Transverse colon (tissue), 4 donors: ENCODE measurements around the gene VPS13D. TPM values are rescaled to one million over a fixed set of nuclear protein-coding genes. Genes with fewer than 3 reads are reported as not detected.

Experiments used
- DNase-seq: peaks from one replicate; pipeline ENCODE4 v3.0.0-alpha.2; 2019
- H3K27ac ChIP-seq, 4 donors: fragments of 200-600 bp; sonication (generic); 2 replicates each; pipeline ENCODE4 v1.5.1; 2016 to 2018; ENCODE audit warnings: inconsistent platforms in 4 of 4
- H3K27me3 ChIP-seq: fragments of 200-600 bp; sonication (generic); 2 replicates; pipeline ENCODE4 v1.5.1; 2017; ENCODE audit warnings: inconsistent platforms
- H3K36me3 ChIP-seq, 4 donors: fragments of 200-600 bp; sonication (generic); 2 replicates each; pipeline ENCODE4 v1.5.1; 2017 to 2019; ENCODE audit warnings: inconsistent platforms in 4 of 4
- H3K4me1 ChIP-seq, 4 donors: fragments of 200-600 bp; sonication (generic); 2 replicates each; pipeline ENCODE4 v1.5.1; 2017 to 2020; ENCODE audit warnings: inconsistent platforms in 4 of 4
- H3K4me3 ChIP-seq, 4 donors: fragments of 200-600 bp; sonication (generic); 1 replicate in 1 of 4; 2 replicates in 3 of 4; pipeline versions ENCODE4 v1.5.1 to v1.6.1; 2017 to 2019; ENCODE audit warnings: inconsistent platforms in 4 of 4
- H3K9me3 ChIP-seq, 2 donors: fragments of 200-600 bp; sonication (generic); 2 replicates each; pipeline ENCODE4 v1.5.1; 2017 to 2019; ENCODE audit warnings: inconsistent platforms in 2 of 2
- CTCF ChIP-seq, 5 experiments: fragments of 200-600 bp in 3 of 5; fragments of 450-650 bp in 2 of 5; sonication (generic) in 3 of 5; IDR thresholded peaks; 1 replicate in 2 of 5; 2 replicates in 3 of 5; pipeline ENCODE4 v1.5.1; 2016 to 2017; ENCODE audit warnings: antibody characterized with exemption in 5 of 5, inconsistent platforms in 3 of 5, mild to moderate bottlenecking in 2 of 5, moderate library complexity in 1 of 5
- EP300 ChIP-seq: sonication (generic); formaldehyde crosslinking; IDR thresholded peaks from one replicate; pipeline ENCODE4 v1.6.1; 2017; ENCODE audit warnings: antibody characterized with exemption, low read depth
- POLR2A ChIP-seq: fragments of 450-650 bp; IDR thresholded peaks from one replicate; pipeline ENCODE4 v1.6.1; 2016; ENCODE audit warnings: antibody characterized with exemption, mild to moderate bottlenecking, moderate library complexity
- POLR2AphosphoS5 ChIP-seq, 3 donors: sonication (generic); formaldehyde crosslinking; IDR thresholded peaks; one replicate each; pipeline ENCODE4 v1.6.1; 2016; ENCODE audit warnings: antibody characterized with exemption in 3 of 3
- WGBS, 2 donors: methylation state at CpG; one replicate each; pipeline ENCODE4 v1.1.5; 2018; ENCODE audit warnings: low coverage in 1 of 2; 5-methylcytosine and 5-hydroxymethylcytosine counted together
- in situ Hi-C, 4 donors: fragments of 200-750 bp; cut with MboI; loops; one replicate each; pipeline versions ENCODE4 v1.15.0 to v1.15.1; 2017; ENCODE audit warnings: low sequenced_read_pairs in 3 of 4, low pct_ligation_motif_present in 1 of 4, low pct_unique_long_range_greater_than_20kb in 1 of 4
- intact Hi-C: fragments of 100-400 bp; cut with DNase I; formaldehyde crosslinking; loops from one replicate; pipeline ENCODE4 v1.15.1; 2023; ENCODE audit warnings: low total_unique reads
- total RNA-seq, 4 donors: library from RNA; depleted of rRNA; stranded (reverse); fragments of >200 nt; gene quantifications; one replicate each; pipeline ENCODE4 v1.1.0, GENCODE V29; 2016

The VPS13D gene
- total RNA-seq, 4 donors from 2014 or later, result 101 to 136 (median 116) TPM

DNA sequence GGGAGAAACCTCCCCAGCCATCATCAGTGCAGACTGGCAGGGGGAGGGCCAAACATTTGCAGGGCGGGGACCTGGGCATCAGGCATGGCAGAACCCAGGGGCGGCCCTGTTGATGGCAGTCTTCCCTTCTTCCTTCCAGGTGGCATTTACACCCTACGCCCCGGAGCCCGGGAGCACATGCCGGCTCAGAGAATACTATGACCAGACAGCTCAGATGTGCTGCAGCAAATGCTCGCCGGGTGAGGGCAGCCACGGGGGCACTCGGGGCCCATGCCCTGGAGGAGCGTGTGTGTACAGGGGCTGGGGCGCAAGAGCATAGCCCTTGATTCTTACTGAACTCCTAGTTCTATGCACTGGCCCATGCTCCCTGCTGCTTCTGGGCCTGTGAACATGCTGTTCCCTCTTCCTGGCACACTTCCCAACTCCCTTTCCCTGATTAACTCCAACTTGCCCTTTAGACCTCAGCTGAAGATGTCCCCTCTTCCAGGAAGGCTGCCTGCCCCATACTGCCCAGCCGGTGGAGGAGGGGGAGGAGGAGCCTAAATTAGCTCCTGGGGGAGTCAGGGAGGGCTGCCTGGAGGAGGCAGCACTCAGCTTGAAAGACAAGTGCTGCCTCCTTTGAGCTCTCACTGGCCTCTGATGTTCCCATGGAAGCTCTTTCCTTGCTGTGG lies 41.0 kb upstream of the VPS13D start:
- H3K4me1 ChIP-seq, result peaks cover 13 to 41% (median 35%) of the 10 kb centered on the region in 4 donors
- H3K27me3 ChIP-seq, result no peaks in the 10 kb centered on the region
- no peak overlapping the region for H3K4me3 ChIP-seq
- no peaks in the 10 kb centered on the region for H3K36me3 ChIP-seq
- 80% methylated on average over 13 of the region's 13 CpGs; no CpG with 5 or more reads in 1 of the 2 donors for WGBS, 2 donors
- DNase-seq, result no peak
- TF ChIP-seq POLR2AphosphoS5 (IDR thresholded peaks at IDR 0.05), result no peak
- no peak for TF ChIP-seq EP300
- no peak for TF ChIP-seq POLR2A
- TF ChIP-seq CTCF (IDR thresholded peaks at IDR 0.05), result no peak
- H3K27ac ChIP-seq, result no peak overlapping the region
- in situ Hi-C loops (no loop called here), intact Hi-C loops (no loop called here)
- no peaks in the 10 kb centered on the region for H3K9me3 ChIP-seq

GRCh38 chr1:12189328-12189682 lies 40.5 kb upstream of the VPS13D start:
- TF ChIP-seq EP300, result no peak
- Histone ChIP-seq H3K4me1 (peaks cover 13 to 36% (median 33%) of the 10 kb centered on the region in 4 donors), H3K27ac (no peak overlapping the region), H3K9me3 (no peaks in the 10 kb centered on the region), H3K27me3 (no peaks in the 10 kb centered on the region), H3K4me3 (no peak overlapping the region), H3K36me3 (no peaks in the 10 kb centered on the region)
- WGBS, 2 donors, result 58 to 74% methylated on average over 2 to 5 of the region's 5 CpGs
- DNase-seq, result no peak
- in situ Hi-C loops, result no loop called here
- intact Hi-C loops, result no loop called here

DNA sequence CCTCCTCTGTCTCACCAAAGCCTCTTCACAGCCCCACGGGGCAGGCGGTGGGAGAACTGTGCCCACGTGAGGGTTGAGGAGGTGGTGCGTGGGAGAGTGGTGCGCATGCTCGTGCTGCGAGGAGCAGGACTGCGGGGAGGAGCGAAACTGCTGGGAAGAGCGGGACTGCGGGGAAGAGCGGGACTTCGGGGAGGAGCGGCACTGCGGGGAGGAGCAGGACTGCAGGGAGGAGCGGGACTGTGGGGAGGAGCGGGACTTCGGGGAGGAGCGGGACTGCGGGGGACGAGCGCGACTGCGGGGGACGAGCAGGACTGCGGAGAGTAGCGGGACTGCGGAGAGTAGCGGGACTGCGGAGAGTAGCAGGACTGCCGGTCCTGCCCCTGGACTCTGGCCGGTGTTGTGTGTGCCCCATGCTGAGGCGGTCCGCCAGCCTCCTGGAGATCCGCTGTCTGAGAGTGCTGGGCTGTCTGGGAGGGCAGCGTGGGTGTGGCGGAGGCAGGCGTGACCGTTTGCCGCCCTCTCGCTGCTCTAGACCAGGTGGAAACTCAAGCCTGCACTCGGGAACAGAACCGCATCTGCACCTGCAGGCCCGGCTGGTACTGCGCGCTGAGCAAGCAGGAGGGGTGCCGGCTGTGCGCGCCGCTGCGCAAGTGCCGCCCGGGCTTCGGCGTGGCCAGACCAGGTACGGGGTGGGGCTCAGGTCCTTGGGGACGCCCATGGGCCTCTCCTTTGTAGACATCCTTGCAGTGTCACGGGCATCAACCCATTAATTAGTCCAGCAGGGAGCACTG lies 38.4 kb upstream of the VPS13D start:
- Histone ChIP-seq H3K27ac (no peak overlapping the region), H3K4me3 (no peak overlapping the region), H3K36me3 (no peaks in the 10 kb centered on the region), H3K9me3 (no peaks in the 10 kb centered on the region), H3K4me1 (peaks cover 0 to 14% (median 12%) of the 10 kb centered on the region in 4 donors), H3K27me3 (no peaks in the 10 kb centered on the region)
- WGBS, 2 donors, result 92 to 93% methylated on average over 26 to 58 of the region's 58 CpGs
- intact Hi-C loops, result no loop called here
- TF ChIP-seq EP300 (no peak), POLR2A (no peak), POLR2AphosphoS5 (IDR thresholded peaks at IDR 0.05) (no peak), CTCF (IDR thresholded peaks at IDR 0.05) (no peak)
- in situ Hi-C loops, result no loop called here
- no peak for DNase-seq

DNA sequence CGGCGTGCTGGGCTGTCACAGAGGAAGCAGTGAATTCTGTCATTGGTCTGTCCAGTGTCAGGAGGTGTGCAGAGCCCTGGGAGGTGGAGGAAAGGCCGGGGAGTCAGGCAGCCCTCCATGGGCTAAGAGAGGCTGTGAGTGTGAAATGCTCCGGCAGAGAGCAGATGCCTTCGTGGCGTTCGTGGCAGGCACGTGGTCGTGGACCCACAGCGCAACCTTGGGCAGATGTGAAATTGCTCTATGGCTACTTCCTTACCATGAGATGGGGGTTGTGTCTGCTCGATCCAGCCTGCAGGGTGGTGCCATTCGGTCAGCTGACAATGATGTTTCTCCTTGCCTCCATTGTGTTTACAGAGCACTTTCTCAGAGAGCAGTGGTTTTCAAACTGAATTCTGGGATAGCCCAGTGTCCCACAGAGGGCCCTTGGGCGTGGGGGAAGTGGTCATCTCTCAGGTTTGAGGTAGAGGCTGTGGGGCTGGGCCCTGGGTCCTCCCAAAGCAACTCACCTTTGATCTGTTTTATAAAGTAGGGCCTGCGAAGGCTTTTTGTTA lies 35.1 kb upstream of the VPS13D start:
- no peak overlapping the region for H3K27ac ChIP-seq
- in situ Hi-C loops, result no loop called here
- H3K4me1 ChIP-seq, result no peaks in the 10 kb centered on the region
- TF ChIP-seq POLR2AphosphoS5 (IDR thresholded peaks at IDR 0.05), result no peak
- DNase-seq, result no peak
- no peak overlapping the region for H3K4me3 ChIP-seq
- no peaks in the 10 kb centered on the region for H3K9me3 ChIP-seq
- no peaks in the 10 kb centered on the region for H3K27me3 ChIP-seq
- no peaks in the 10 kb centered on the region for H3K36me3 ChIP-seq
- intact Hi-C loops, result no loop called here
- WGBS, 2 donors, result 74% methylated on average over 14 of the region's 14 CpGs; no CpG with 5 or more reads in 1 of the 2 donors

- Histone ChIP-seq H3K27ac (no peak overlapping the region), H3K9me3 (no peaks in the 10 kb centered on the region), H3K4me1 (no peaks in the 10 kb centered on the region), H3K4me3 (no peak overlapping the region), H3K36me3 (no peaks in the 10 kb centered on the region), H3K27me3 (no peaks in the 10 kb centered on the region)
- in situ Hi-C loops (no loop called here), intact Hi-C loops (no loop called here)
- 75% methylated on average over 3 of the region's 3 CpGs; no CpG with 5 or more reads in 1 of the 2 donors for WGBS, 2 donors
- TF ChIP-seq POLR2A, result no peak
- no peak for TF ChIP-seq POLR2AphosphoS5 (IDR thresholded peaks at IDR 0.05)
- no peak for TF ChIP-seq EP300
- no peak for TF ChIP-seq CTCF (IDR thresholded peaks at IDR 0.05)
- no peak for DNase-seq
Observed at GRCh38 chr1:12195416-12195815, 34.4 kb upstream of the VPS13D start.
